ENCODE results near the gene NGEF.

Gene NGEF

DNA sequence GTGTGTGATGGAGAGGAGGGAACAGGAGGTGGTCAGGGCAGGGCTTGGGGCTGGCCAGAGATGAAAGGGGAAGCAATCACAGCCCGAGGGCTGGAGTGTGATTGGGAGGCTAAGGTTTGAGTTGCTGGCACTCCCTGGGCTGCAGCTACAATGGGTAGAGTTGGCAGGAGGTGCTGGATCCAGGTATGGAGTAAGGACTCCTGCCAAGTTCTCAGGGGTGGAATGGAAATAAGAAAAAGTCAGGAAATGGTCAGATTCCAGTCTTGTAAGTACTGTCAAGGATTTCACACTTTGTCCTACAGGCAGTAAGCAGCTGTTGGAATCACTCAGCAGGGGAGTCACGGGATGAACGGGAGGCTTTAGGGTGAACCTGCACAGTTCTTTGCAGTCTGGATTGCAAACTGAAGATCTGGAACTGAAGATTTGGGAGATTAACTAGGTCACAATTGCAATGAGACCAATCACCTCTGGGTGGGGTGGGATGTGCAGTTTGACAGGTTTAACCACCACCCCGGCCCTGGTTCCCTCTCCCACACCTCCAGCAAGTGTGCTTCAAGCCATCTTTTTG lies 36.2 kb upstream of the NGEF start:
- ATAC-seq (no peak), DNase-seq (peak in 1 of 2 donors; percentile 9)
- Mint-ChIP-seq H3K9me3 (no peaks in the 10 kb centered on the region), H3K4me1 (peaks cover 7% of the 10 kb centered on the region), H3K27me3 (peaks cover 8% of the 10 kb centered on the region), H3K27ac (no peak overlapping the region), H3K4me3 (no peak overlapping the region)

DNA sequence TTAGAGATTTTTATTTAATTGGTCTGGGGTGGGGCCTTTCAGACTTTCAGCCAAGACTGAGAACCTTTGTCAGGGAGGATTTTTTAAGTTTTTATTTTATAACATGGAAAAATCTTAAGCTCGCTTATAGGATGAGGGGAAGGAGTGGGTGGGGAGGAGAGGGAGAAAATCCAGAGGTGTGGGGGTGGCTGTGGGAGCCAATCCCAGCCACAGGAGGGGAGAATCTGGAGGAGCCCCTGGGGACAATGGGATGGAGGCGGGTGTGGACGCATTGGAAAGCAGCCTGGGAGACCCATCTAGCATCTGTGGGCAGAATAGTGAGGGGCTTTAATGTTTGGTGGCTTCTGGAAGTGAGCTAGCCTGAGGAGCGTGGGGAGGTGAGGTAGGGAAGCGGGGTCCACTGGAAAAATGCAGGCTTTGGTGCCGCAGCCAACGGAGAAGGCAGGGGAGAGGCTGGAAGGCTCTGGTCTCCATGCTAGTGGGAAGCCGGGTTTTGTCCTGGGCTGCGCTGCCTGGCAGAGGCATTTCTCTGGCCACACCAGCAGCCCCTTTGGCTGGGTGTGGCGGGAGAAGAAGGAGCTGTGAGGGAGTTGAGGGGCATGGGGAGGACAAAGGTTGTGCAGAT lies 35.6 kb upstream of the NGEF start:
- Mint-ChIP-seq H3K4me1 (peaks cover 1% of the 10 kb centered on the region), H3K4me3 (no peak overlapping the region), H3K9me3 (no peaks in the 10 kb centered on the region), H3K27ac (no peak overlapping the region), H3K27me3 (peaks cover 7% of the 10 kb centered on the region)
- ATAC-seq (no peak), DNase-seq (peak in 1 of 2 donors; percentile 3)

DNA sequence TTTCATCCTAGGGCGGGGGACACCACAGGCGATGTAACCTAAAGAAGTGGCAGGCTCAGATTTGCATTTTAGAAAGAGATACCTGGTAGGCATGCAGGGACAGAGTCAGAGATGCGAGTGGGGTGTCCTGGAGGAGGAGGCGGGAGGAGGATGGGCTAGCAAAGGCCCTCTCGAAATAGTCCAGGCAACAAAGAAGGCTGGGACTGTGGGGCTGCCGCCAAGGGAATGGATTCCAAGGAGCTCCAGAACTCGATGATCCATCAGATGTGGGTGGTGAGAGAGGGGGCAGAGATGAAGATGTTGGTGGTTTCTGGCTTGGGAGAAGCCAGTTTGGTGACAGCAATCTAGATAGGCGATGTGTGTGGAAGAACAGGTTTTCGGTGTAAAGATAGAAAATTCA lies 34.6 kb upstream of the NGEF start:
- Mint-ChIP-seq H3K27me3 (peaks cover 7% of the 10 kb centered on the region), H3K27ac (no peak overlapping the region), H3K4me1 (no peaks in the 10 kb centered on the region), H3K4me3 (no peak overlapping the region), H3K9me3 (no peaks in the 10 kb centered on the region)
- no peak for ATAC-seq
- DNase-seq: no peak

DNA sequence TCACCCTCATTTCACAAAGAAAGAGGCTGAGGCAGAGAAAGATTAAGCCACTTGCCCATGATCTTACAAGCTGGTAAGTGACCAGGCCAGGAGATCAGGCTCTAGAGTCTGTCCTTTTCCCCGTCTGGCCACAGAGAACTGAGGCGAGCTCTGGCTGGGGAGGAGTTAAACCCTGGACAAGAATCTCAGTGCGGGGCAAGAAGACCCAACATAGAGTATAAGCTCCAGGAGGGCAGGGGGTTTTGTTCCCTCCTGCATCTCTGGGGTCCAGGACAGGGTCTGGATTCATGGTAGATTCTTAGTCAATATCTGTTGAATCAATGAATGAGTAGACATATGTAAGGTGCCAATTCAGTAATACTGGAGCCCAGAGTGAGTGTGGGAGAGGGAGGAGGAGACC lies 34.1 kb upstream of the NGEF start:
- DNase-seq: no peak
- Mint-ChIP-seq H3K4me1 (no peaks in the 10 kb centered on the region), H3K27ac (no peak overlapping the region), H3K27me3 (peaks cover 11% of the 10 kb centered on the region), H3K4me3 (no peak overlapping the region), H3K9me3 (no peaks in the 10 kb centered on the region)
- no peak for ATAC-seq

DNA sequence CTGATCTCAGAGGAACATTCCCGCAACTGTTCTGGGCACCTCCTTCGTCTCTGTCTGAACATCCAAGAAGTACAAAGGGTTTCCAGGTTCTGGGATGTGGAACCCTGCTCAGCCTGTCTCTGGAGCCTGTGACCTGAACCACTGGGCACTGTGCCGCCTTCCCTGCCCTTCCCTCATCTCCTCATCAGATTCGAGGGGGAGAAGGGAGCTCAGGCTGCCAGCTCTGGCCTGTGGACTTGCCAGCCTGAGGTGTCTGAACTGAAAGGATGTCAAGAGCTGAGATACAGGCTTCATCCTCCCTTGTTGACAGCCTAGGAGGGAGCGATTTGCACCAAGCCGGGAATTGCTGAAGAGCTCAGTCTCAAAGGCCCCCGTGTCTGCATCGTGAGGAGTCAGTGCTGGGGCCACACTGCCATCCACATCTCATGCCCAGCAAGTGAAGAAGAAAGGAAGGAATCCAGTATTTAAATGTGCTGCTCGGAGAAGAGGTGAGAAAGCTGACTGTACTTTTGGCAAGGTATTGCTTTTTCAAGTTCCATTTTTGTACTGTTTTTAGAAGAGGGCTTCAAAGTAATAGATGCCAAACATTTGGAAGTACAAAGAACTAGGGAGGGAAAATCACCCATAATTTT lies 32.0 kb upstream of the NGEF start:
- Mint-ChIP-seq H3K27ac (no peak overlapping the region), H3K4me3 (no peak overlapping the region)

DNA sequence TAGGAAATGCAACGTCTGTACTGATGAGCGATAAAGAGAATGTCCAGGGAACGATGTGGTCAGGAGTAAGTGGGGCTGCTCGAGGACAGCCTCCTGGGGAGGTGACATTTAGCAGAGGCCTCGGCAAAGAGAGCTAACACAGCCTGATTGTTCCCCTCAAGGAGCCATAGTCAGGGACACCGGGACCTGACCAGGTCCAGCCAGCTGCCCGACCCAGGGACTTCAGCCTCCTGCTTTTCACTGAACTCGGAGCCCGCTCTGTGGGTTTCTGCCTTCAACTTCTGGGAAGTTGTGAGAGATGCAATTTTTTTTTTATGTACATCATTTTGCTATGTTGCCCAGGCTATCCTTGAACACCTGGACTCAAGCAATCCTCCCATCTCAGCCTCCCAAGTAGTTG lies 29.5 kb upstream of the NGEF start:
- Mint-ChIP-seq H3K9me3 (no peaks in the 10 kb centered on the region), H3K4me3 (no peak overlapping the region), H3K27me3 (peaks cover 9% of the 10 kb centered on the region), H3K4me1 (no peaks in the 10 kb centered on the region), H3K27ac (no peak overlapping the region)
- no peak for DNase-seq
- ATAC-seq: no peak

More for the DNA sequence above, 32.0 kb upstream of the NGEF start:
- Mint-ChIP-seq H3K4me1 (no peaks in the 10 kb centered on the region), H3K27me3 (peaks cover 16% of the 10 kb centered on the region), H3K9me3 (no peaks in the 10 kb centered on the region)
- no peak for DNase-seq
- no peak for ATAC-seq

DNA sequence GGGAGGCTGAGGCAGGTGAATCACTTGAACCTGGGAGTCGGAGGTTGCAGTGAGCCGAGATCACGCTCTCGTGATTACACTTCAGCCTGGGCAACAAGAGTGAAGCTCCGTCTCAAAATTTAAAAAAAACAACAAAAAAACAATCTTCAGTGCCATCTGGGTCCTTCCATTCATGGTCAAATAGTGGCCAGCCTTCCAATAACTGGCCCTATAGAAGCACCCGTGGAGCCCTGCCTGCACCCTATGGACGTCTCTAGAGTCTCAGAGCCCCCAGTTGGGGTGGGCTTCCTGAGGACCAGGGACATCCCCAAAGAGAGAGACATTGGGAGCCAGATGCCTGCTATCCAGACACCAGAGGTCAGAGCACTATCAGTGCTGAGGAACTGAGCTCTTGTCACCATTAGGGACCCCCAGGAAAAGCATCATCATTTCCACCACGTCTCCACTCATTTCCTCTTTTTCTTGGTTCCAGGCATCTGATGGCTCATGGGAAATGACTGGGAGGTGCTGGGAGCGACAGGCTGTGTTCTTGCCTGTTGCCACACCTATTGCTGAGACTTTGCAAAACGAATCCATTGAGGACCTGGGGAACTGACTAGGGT lies 28.8 kb upstream of the NGEF start:
- H3K27ac Mint-ChIP-seq: no peak overlapping the region
- H3K4me1 Mint-ChIP-seq: no peaks in the 10 kb centered on the region
- no peak for DNase-seq
- H3K4me3 Mint-ChIP-seq: no peak overlapping the region
- ATAC-seq: no peak
- peaks cover 9% of the 10 kb centered on the region for H3K27me3 Mint-ChIP-seq
- H3K9me3 Mint-ChIP-seq: no peaks in the 10 kb centered on the region

DNA sequence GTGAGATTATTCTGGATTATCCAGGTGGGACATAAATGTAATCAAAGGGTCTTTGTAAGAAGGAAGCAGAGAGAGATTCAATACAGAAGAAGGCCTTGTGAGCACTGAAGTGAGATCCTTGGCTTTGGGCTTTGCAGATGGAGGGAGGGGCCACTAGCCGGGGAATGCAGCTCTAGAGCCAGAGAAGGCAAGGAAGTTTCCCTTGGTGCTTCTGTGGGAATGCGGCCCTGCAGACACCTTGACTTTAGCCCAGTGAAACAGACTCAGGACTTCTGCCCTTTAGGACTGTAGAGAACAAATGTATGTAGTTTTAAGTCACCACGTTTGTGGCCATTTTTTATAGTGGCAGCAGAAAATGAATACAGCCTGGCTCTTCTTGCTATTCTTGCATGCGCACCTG lies 27.5 kb upstream of the NGEF start:
- Mint-ChIP-seq H3K27ac (no peak overlapping the region), H3K4me1 (no peaks in the 10 kb centered on the region), H3K9me3 (no peaks in the 10 kb centered on the region), H3K4me3 (no peak overlapping the region), H3K27me3 (peaks cover 9% of the 10 kb centered on the region)
- DNase-seq (no peak), ATAC-seq (no peak)

DNA sequence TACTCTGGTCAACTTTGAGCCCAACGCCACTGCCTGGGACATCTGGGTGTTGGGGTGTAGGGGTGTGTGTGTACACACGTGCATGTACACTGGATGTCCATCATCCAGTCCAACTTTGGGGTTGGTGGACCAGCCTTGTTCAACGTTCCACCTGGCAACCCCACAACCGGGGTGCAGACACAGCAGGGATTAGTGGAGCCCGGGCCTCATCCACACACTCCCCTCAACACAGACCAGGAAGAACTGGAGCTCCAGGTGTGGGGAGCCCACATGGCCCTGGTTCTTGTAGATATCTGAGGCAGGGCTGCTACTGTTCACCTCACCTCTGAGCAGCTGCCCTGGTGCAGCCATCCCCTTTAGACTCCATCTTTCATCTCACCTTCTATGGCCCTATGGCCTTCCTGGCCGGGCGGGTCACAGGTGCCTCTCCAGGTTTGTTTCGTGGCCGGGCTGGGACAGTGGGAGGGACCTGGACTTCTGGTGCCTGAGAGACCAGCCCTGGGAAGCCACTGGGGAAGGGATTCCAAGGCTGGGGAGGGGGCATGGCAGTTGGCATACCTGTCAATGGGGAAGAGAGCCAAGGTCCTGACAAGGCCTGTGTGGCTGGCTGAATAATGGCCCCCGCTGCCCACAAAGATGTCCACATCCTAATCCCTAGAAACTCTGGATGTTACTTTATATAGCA lies 26.9 kb upstream of the NGEF start:
- DNase-seq (no peak), ATAC-seq (no peak)
- Mint-ChIP-seq H3K4me3 (no peak overlapping the region), H3K27me3 (peaks cover 9% of the 10 kb centered on the region), H3K9me3 (no peaks in the 10 kb centered on the region), H3K4me1 (no peaks in the 10 kb centered on the region), H3K27ac (no peak overlapping the region)

DNA sequence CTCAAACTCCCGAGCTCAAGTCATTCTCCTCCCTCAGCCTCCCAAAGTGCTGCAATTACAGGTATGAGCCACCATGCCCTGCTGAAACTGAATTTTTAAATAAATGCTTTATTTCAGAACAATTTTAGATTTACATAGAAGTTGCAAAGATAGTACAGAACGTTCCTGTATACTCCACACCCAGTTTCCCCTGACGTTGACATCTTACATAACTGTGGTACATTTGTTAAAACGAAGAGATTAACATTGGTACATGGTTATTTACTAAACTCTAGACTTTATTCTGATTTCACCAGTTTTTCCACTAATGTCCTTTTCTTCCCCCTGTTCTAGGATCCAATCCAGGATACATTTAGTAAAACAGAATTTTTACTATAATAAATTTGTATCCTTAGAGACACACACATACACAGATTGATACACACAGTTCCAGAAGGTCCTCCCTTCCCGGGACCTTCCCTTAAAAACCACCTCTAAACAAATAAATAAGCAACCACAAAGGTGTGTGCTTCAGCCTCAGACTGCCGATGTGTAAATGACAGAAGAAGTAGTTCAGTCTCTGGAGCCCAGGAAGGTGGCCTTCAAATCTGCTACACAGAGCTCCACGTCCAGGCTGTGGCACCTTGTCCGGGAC lies 26.3 kb upstream of the NGEF start:
- no peaks in the 10 kb centered on the region for H3K4me1 Mint-ChIP-seq
- ATAC-seq: no peak

DNA sequence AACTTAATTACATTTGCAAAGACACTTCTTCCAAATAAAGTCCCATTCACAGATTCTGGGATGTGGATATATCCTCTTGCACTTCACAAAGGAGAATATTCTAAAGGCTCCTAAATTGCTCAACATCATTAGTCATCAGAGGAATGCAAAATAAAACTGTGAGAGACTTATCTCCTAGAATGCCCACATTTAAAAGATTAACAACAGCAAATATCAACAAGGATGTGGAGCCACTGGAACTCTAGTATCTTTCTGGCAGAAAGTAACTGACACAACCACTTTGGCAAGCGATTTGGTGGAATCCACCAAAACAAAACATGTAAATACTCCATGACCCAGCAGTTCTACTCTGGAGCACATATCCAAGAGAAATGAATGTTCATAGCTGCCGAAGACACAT lies 24.0 kb upstream of the NGEF start:
- no peak overlapping the region for H3K27ac Mint-ChIP-seq
- no peak for DNase-seq

More for the DNA sequence above, 26.3 kb upstream of the NGEF start:
- no peak overlapping the region for H3K27ac Mint-ChIP-seq
- DNase-seq: no peak
- no peak overlapping the region for H3K4me3 Mint-ChIP-seq
- H3K27me3 Mint-ChIP-seq: peaks cover 9% of the 10 kb centered on the region
- H3K9me3 Mint-ChIP-seq: no peaks in the 10 kb centered on the region

DNA sequence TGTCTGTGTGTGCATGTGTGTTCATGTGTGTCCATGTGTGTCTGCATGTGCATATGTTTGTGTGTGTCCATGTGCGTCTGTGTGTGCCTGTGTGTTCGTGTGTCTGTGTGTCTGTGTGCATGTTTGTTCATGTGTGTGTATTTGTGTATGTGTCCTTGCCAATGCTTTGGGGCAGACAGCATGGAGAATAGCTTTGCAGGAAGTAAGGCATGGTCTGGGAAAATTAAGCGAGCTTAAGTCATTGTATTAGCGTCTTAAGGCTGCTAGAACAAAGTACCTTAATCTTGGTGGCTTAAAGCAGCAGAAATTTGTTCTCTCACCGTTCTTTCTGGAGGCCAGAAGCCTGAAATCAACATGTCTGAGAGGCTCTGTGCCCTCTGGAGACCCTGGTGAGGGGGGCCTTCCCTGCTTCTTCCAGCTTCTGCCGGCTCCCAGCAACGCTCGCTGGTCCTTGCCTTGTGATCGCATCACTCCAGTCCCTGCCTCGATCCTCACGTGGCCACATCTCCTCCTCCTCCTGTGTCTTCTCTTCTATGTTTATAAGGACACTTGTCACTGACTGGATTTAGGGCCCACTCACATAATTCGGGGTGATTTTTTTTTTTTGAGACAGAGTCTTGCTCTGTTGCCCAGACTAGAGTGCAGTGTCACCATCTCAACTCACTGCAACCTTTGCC lies 23.2 kb upstream of the NGEF start:
- DNase-seq (no peak), ATAC-seq (no peak)
- H3K27ac Mint-ChIP-seq: no peak overlapping the region
- H3K27me3 Mint-ChIP-seq: no peaks in the 10 kb centered on the region
- H3K4me1 Mint-ChIP-seq: no peaks in the 10 kb centered on the region
- H3K4me3 Mint-ChIP-seq: no peak overlapping the region
- H3K9me3 Mint-ChIP-seq: no peaks in the 10 kb centered on the region

More for the DNA sequence above, 24.0 kb upstream of the NGEF start:
- H3K4me1 Mint-ChIP-seq: no peaks in the 10 kb centered on the region
- ATAC-seq: no peak
- no peak overlapping the region for H3K4me3 Mint-ChIP-seq
- H3K27me3 Mint-ChIP-seq: peaks cover 3% of the 10 kb centered on the region
- H3K9me3 Mint-ChIP-seq: no peaks in the 10 kb centered on the region

DNA sequence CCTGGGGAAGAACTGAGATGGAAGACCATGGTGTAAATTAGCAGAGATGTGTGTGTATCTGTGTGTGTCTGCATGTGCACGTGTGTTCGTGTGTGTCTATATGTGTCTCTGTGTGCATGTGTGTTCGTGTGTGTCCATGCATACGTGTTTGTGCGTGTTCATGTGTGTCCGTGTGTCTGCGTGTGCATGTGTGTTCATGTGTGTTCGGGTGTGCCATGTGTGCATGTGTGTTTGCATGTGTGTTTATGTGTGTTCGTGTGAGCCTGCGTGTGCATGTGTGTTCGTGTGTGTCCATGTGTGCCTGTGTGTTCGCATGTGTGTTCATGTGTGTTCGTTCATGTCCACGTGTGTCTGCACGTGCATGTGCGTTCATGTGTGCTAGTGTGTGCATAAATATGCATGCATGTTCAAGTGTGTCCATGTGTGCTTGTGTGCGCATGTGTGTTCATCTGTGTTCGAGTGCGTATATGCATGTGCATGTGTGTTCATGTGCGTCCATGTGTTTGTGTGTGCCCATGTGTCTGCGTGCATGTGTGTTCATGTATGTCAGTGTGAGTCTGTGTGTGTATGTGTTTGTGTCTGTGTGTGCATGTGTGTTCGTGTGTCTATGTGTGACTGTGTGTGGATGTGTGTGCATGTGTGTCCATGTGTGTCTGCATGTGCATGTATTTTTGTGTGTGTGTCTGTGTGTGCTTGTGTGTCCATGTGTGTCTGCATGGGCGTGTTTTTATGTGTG lies 22.5 kb upstream of the NGEF start:
- ATAC-seq (no peak), DNase-seq (no peak)
- Mint-ChIP-seq H3K27ac (no peak overlapping the region), H3K4me3 (no peak overlapping the region), H3K9me3 (no peaks in the 10 kb centered on the region), H3K27me3 (no peaks in the 10 kb centered on the region), H3K4me1 (no peaks in the 10 kb centered on the region)

DNA sequence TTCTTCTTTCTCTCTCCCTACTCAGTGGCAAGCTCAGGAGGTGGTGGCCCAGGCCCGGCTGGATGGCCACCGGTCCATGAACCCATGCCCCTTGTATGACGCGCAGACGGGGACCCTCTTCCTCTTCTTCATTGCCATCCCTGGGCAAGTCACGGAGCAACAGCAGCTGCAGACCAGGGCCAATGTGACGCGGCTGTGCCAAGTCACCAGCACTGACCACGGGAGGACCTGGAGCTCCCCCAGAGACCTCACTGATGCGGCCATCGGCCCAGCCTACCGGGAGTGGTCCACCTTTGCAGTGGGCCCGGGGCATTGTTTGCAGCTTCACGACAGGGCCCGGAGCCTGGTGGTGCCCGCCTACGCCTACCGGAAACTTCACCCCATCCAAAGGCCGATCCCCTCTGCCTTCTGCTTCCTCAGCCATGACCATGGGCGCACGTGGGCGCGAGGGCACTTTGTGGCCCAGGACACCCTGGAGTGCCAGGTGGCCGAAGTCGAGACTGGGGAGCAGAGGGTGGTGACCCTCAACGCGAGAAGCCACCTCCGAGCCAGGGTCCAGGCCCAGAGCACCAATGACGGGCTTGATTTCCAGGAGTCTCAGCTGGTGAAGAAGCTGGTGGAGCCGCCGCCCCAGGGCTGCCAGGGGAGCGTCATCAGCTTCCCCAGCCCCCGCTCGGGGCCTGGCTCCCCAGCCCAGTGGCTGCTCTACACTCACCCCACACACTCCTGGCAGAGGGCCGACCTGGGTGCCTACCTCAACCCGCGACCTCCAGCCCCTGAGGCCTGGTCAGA lies 21.2 kb upstream of the NGEF start:
- no peak overlapping the region for H3K4me3 Mint-ChIP-seq
- no peaks in the 10 kb centered on the region for H3K9me3 Mint-ChIP-seq
- no peaks in the 10 kb centered on the region for H3K27me3 Mint-ChIP-seq
- no peak overlapping the region for H3K27ac Mint-ChIP-seq
- no peaks in the 10 kb centered on the region for H3K4me1 Mint-ChIP-seq
- no peak for ATAC-seq
- DNase-seq: no peak

All from stimulated activated naive CD8-positive, alpha-beta T cell treated with anti-CD3 and anti-CD28 coated beads, Interleukin-15, amount 100 ng/mL, for 72 hours (primary cell).